Aorta (tissue), 5 donors: ENCODE results near the gene FXN. TPM values are rescaled to one million over a fixed set of nuclear protein-coding genes. Genes with fewer than 3 reads are reported as not detected.

Experiments used
- ATAC-seq: fragments of 200-7000 bp; cut with Tn5 transposase; one replicate; pipeline ENCODE4 v1.9.1; 2022; ENCODE audit warnings: moderate library complexity; ENCODE audit not compliant: low FRiP score
- DNase-seq, 2 donors: peaks; one replicate each; pipeline ENCODE4 v3.0.0-alpha.2; 2020
- H3K27ac ChIP-seq, 2 donors: one replicate each; pipeline ENCODE4 v1.5.1; 2013; ENCODE audit warnings: low read length in 2 of 2, mild to moderate bottlenecking in 2 of 2, moderate library complexity in 2 of 2, control low read depth in 1 of 2, inconsistent platforms in 1 of 2, low read depth in 1 of 2
- H3K27me3 ChIP-seq, 2 donors: one replicate each; pipeline ENCODE4 v1.6.1; 2013; ENCODE audit warnings: control low read depth in 1 of 2, low read length in 1 of 2, mild to moderate bottlenecking in 1 of 2, moderate library complexity in 1 of 2; ENCODE audit not compliant: insufficient read depth in 2 of 2, control insufficient read depth in 1 of 2
- H3K36me3 ChIP-seq, 2 donors: one replicate each; pipeline ENCODE4 v1.6.1; 2013; ENCODE audit warnings: control low read depth in 1 of 2, low read length in 1 of 2, mild to moderate bottlenecking in 1 of 2; ENCODE audit not compliant: insufficient read depth in 2 of 2, control insufficient read depth in 1 of 2
- H3K4me1 ChIP-seq, 2 donors: one replicate each; pipeline ENCODE4 v1.6.1; 2013; ENCODE audit warnings: low read length in 2 of 2, control low read depth in 1 of 2, mild to moderate bottlenecking in 1 of 2, moderate library complexity in 1 of 2; ENCODE audit not compliant: insufficient read depth in 2 of 2, control insufficient read depth in 1 of 2
- H3K4me3 ChIP-seq, 2 donors: one replicate each; pipeline ENCODE4 v1.5.1; 2013; ENCODE audit warnings: low read length in 2 of 2, control low read depth in 1 of 2, mild to moderate bottlenecking in 1 of 2
- H3K9me3 ChIP-seq: one replicate; pipeline ENCODE4 v1.6.1; 2013; ENCODE audit warnings: mild to moderate bottlenecking, low read length; ENCODE audit not compliant: control insufficient read depth
- WGBS, 2 donors: extraction: QIAGEN DNeasy Blood & Tissue Kit; methylation state at CpG; one replicate each; pipeline ENCODE4 v1.1.7; 2013; 5-methylcytosine and 5-hydroxymethylcytosine counted together
- intact Hi-C, 2 donors: fragments of 100-400 bp; cut with DNase I; formaldehyde crosslinking; loops; one replicate each; pipeline versions ENCODE4 v1.14.2 to v1.15.0; 2022
- polyA plus RNA-seq, 2 donors: library from polyadenylated mRNA; stranded (reverse); fragments of 200-250 nt; gene quantifications; one replicate each; pipeline ENCODE4 v1.2.3, GENCODE V29; 2013
- total RNA-seq, 2 donors: library from RNA; stranded (reverse); fragmentation: NEBNext Ultra II Directional; extraction: Animal tissue kit (Norgen Biotek cat#: 25700); gene quantifications; one replicate each; pipeline ENCODE4 v1.2.1, GENCODE V29; 2021
- donor health status: healthy with polysubstance abuse.
- donor health status: Bipolar disorder and iron deficiency.
- donor health status: DM: no; HTN: no; CAD: no.
- donor health status: DM: no; HTN: no; CAD: no.
- donor health status: DM: yes; HTN: yes; CAD: no.

The FXN gene
- total and polyA plus RNA-seq, 4 donors, result 2.8 to 7.8 (median 7.2) TPM

- no peak for DNase-seq
- H3K36me3 ChIP-seq, result no peaks in the 10 kb centered on the region
- peak overlapping the region; percentile 84 to 87 for H3K4me3 ChIP-seq
- peak overlapping the region; percentile 64 to 81 for H3K27ac ChIP-seq
- no peaks in the 10 kb centered on the region for H3K4me1 ChIP-seq
- intact Hi-C loops, result no loop called here
- 6 to 9% methylated on average over 16 of the region's 16 CpGs for WGBS, 2 donors
- no peaks in the 10 kb centered on the region for H3K9me3 ChIP-seq
- no peaks in the 10 kb centered on the region for H3K27me3 ChIP-seq
- ATAC-seq, result peak; percentile 30
These were observed 87.1 kb downstream of the FXN start for GRCh38 chr9:69122549-69123141.

GRCh38 chr9:69130456-69131441, 95.2 kb downstream of the FXN start:
- peak in 1 of 2 donors; percentile 63 for DNase-seq
- peak overlapping the region; percentile 77 to 89 for H3K27ac ChIP-seq
- H3K4me1 ChIP-seq, result peaks cover 0 to 17% of the 10 kb centered on the region in 2 donors
- H3K27me3 ChIP-seq, result no peaks in the 10 kb centered on the region
- 38 to 54% methylated on average over 16 of the region's 16 CpGs for WGBS, 2 donors
- intact Hi-C loops, result loop anchor here (5.0 kb wide), 4 partner anchors 33 to 68 kb away; partner anchors contain the start of gene TJP2 (in 2 of the 2)
- ATAC-seq, result peak; percentile 39
- no peaks in the 10 kb centered on the region for H3K36me3 ChIP-seq
- H3K9me3 ChIP-seq, result no peaks in the 10 kb centered on the region
- no peak overlapping the region for H3K4me3 ChIP-seq

- Histone ChIP-seq H3K27ac (peak overlapping the region; percentile 63 to 89), H3K9me3 (no peaks in the 10 kb centered on the region), H3K4me1 (peaks cover 0 to 17% of the 10 kb centered on the region in 2 donors), H3K27me3 (no peaks in the 10 kb centered on the region), H3K36me3 (no peaks in the 10 kb centered on the region), H3K4me3 (no peak overlapping the region)
- ATAC-seq (peak; percentile 89), DNase-seq (no peak)
- intact Hi-C loops, result loop anchor here (5.0 kb wide), 4 partner anchors 34 to 69 kb away; partner anchors contain the start of gene TJP2 (in 2 of the 2)
- 5 to 6% methylated on average over 1 of the region's 1 CpG for WGBS, 2 donors
These were observed 96.1 kb downstream of the FXN start for GRCh38 chr9:69131682-69132081.

- 90 to 92% methylated on average over 4 of the region's 4 CpGs for WGBS, 2 donors
- DNase-seq, result no peak
- H3K36me3 ChIP-seq, result no peaks in the 10 kb centered on the region
- H3K9me3 ChIP-seq, result no peaks in the 10 kb centered on the region
- peaks cover 0 to 17% of the 10 kb centered on the region in 2 donors for H3K4me1 ChIP-seq
- H3K27ac ChIP-seq, result peak overlapping the region; percentile 63 to 89
- no peak overlapping the region for H3K4me3 ChIP-seq
- H3K27me3 ChIP-seq, result no peaks in the 10 kb centered on the region
- no peak for ATAC-seq
- intact Hi-C loops, result loop anchor here (5.0 kb wide), 4 partner anchors 35 to 70 kb away; partner anchors contain the start of gene TJP2 (in 2 of the 2)
These were observed 96.8 kb downstream of the FXN start for GRCh38 chr9:69132361-69132760.

GRCh38 chr9:69134412-69134811, 98.9 kb downstream of the FXN start:
- peaks cover 0 to 17% of the 10 kb centered on the region in 2 donors for H3K4me1 ChIP-seq
- no peaks in the 10 kb centered on the region for H3K27me3 ChIP-seq
- no peak for DNase-seq
- intact Hi-C loops, result loop anchor here (5.0 kb wide), 4 partner anchors 37 to 72 kb away; partner anchors contain the start of gene TJP2 (in 2 of the 2)
- H3K4me3 ChIP-seq, result no peak overlapping the region
- no peaks in the 10 kb centered on the region for H3K9me3 ChIP-seq
- no peak for ATAC-seq
- 94 to 98% methylated on average over 6 of the region's 6 CpGs for WGBS, 2 donors
- peaks cover 0 to 4% of the 10 kb centered on the region in 2 donors for H3K36me3 ChIP-seq
- no peak overlapping the region for H3K27ac ChIP-seq

GRCh38 chr9:69136185-69136584, 100.6 kb downstream of the FXN start:
- H3K4me3 ChIP-seq, result no peak overlapping the region
- H3K36me3 ChIP-seq, result peaks cover 0 to 4% of the 10 kb centered on the region in 2 donors
- no peaks in the 10 kb centered on the region for H3K27me3 ChIP-seq
- no peaks in the 10 kb centered on the region for H3K9me3 ChIP-seq
- intact Hi-C loops, result no loop called here
- 96 to 97% methylated on average over 2 of the region's 2 CpGs for WGBS, 2 donors
- DNase-seq (no peak), ATAC-seq (no peak)
- H3K4me1 ChIP-seq, result peaks cover 0 to 11% of the 10 kb centered on the region in 2 donors
- no peak overlapping the region for H3K27ac ChIP-seq

GRCh38 chr9:69136779-69137178, 101.2 kb downstream of the FXN start:
- peaks cover 0 to 9% of the 10 kb centered on the region in 2 donors for H3K4me1 ChIP-seq
- intact Hi-C loops, result no loop called here
- no peak for DNase-seq
- H3K27ac ChIP-seq, result no peak overlapping the region
- peaks cover 0 to 4% of the 10 kb centered on the region in 2 donors for H3K36me3 ChIP-seq
- H3K27me3 ChIP-seq, result no peaks in the 10 kb centered on the region
- H3K9me3 ChIP-seq, result no peaks in the 10 kb centered on the region
- WGBS, 2 donors, result 75 to 83% methylated on average over 7 of the region's 7 CpGs
- ATAC-seq, result no peak
- H3K4me3 ChIP-seq, result no peak overlapping the region

- no peaks in the 10 kb centered on the region for H3K27me3 ChIP-seq
- intact Hi-C loops, result no loop called here
- peaks cover 0 to 4% of the 10 kb centered on the region in 2 donors for H3K36me3 ChIP-seq
- H3K4me3 ChIP-seq, result no peak overlapping the region
- H3K27ac ChIP-seq, result no peak overlapping the region
- DNase-seq (no peak), ATAC-seq (no peak)
- H3K9me3 ChIP-seq, result no peaks in the 10 kb centered on the region
- WGBS, 2 donors, result 96% methylated on average over 8 of the region's 8 CpGs
- H3K4me1 ChIP-seq, result peaks cover 0 to 4% of the 10 kb centered on the region in 2 donors
These were observed 101.8 kb downstream of the FXN start for GRCh38 chr9:69137311-69137710.
